NAMALWA (cell line): ENCODE measurements around the gene ZCCHC4.
A peak's percentile ranks its signal among the peaks of the same experiment; 100 is the strongest.

ENCODE experiments used
- DNase-seq: peaks from one replicate; pipeline ENCODE4 v3.0.0-alpha.2; 2015; ENCODE audit warnings: low spot score

ZCCHC4 gene

DNA sequence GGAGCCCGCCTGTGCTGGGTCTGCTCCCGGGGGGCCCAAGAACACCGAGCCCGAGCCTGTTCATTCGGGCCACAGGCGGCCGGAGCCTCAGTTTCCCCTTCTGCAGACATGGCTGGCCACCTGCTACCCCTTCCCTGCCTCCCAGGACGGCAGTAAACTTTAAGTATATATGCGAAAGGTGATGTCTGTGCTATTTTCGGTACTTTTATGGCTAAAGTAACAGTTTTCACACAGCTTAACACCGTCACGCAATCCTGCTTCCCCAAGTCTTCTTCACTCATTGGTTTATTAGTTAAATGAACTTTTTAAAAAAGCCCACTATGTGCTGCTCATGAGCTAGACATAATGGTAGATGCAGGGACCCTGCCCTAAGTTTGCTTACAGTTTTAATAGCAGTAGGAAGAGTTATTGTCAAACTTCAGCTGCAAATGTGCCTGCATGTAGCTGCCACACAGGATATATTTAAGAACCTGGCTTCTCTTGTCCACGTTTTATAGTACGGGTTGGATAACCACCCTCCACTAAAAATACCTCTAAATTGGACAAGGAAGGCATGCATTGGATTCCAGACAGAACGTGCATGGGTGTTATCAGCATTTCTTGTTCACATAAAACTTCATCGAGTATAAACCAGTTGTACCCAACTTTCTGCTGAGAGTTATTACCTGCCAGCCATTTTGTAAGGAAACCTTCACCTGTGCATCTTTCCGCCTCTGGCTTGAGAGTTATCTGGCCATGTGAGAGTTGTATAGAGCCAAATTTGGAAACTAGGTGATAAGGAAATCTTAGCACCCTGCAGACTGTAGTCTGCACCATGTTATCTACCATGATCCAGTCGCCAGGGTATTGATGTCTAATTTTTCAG, 65.2 kb downstream of the ZCCHC4 start:
- DNase-seq, result peak; percentile 53

DNA sequence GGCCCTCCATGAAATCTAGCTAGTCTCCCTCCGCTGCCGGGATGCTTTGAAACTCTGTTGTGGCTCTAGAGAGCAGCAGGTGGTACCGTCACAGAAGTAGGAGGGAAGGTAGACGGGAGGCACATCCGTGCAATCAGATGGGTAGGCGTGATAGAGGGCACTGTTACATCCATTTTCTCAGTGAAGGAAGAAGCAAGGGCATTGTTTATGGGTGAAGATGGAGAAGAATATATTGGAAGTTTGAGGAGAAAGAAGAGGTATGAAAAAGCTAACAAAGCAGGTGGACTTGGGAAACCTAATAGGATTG, 65.8 kb downstream of the ZCCHC4 start:
- no peak for DNase-seq

DNA sequence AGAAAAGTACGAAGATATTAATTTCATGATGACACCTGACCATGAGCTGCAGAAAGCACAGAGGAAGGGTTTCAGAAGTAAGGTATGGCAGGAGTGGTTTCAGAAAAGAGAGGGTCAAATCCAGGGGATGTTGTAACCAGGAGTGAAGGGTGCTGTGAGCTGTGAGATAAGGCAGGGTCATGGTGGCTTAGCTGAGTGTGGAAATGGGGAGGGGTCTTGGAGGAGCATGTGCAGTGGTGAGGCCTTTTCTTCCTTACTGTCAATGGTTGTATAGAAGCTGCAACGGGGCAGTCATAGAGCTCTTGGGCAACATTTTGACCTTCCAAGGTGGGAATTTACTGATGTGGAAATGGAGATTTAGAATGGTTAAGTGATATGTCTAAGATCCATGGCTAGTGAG, 67.0 kb downstream of the ZCCHC4 start:
- no peak for DNase-seq

DNA sequence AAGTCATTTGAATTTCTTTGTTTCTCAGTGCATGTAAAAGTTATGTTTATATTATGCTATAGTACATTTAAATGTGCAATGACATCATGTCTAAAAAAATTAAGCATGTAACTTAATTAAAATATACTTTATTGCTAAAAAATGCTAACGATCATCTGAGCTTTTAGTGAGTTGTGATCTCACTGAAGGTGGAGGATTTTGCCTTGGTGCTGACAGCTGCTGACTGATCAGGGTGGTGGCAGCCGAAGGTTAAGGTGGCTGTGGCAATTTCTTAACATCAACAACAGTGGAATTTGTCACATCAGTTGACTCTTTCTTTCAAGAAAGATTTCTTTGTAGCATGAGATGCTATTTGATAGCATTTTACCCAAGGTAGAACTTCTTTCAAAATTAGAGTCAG, 71.1 kb downstream of the ZCCHC4 start:
- no peak for DNase-seq

DNA sequence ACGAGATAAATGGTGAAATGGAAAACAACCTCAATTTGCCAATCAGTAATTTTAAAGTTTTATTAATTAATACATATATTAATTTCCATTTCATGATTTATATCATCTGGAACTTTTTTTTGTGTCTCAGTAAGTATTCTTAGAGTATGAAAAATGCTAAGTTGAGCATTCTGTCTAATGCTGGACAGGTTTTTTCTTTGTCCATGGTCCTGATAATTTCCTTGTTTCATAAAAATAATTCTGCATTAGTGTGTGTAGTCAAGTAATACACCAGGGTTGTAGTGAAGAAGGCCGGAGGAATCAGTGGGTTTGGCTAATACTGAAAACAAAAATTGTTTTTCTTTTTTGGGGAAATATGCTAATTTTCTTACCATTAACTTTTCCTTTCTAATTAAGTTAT, 74.4 kb downstream of the ZCCHC4 start:
- DNase-seq, result no peak

DNA sequence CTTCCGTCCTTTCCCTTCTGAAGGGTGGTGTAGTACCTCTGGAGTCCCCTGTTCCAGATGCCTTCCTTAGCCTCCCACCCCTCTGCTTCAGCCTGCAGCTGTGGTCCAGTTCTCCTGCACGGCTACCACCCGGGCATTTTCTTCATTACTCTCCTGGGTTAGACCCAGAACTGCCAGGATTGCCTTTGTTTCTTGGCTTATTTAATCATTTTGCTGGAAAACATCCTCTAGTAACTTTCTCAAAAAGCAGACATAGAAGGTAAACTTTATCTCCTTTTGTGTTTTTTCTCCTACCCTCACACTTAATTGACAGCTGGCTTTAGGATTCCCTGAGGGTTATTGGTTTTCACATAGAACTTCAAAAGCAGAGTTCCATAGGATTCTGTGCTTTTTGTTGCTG, 84.7 kb downstream of the ZCCHC4 start:
- no peak for DNase-seq

DNA sequence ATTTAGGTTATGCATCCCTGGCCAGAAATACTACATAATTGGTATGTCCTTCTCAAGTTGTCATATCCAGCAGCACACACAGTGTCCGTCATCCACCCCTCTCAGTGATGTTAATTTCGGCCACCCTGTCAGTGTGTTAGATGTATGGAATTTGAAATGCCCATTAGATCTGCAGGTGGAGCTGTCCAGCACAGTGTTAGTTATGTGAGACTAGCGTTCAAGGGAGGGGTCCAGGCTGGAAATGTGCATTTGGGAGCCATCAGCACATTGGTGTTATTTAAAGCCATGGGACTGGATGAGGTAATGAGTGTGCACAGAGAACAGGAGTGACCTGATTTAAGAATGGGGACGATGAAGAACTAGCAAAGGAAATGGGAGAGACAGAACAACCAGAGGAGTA, 86.9 kb downstream of the ZCCHC4 start:
- DNase-seq, result no peak

DNA sequence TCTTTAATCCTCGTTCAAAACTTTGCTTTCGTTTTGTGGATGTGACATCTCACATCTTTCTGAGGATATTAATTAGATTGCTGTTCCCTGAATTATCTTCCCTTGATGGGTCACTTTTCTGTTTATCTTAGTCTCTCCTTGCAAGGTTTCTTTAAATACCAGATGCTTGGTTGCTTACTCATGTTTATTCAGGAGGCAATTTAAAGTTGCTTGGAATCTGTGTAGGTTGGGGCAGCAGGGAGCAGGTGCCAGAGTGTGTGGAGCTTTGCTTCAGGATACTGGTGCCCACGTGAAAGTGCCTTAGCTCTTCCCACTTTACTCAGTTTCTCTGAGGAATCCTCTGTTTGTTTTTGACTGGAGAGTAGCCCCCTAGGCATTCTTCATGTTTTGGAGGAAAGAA, 88.5 kb downstream of the ZCCHC4 start:
- DNase-seq, result no peak

DNA sequence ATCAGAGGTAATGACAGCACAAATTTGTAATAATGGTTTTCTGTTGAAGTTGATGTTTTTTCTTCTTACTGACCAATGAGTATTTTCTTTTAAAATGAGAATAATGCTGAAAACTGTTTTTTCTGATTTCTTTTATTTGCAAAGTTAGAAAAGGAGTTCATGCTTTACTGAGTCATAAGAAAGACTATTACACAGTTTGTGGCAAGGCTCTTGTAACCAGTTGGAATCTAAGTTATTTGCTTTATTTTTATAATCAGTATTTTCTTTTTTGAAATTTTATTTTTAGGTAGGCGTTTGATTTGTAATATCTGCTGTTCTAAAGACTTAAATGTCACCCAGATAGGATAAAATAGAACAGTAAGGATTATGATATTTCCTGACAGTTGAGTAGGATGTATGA, 89.9 kb downstream of the ZCCHC4 start:
- DNase-seq, result no peak

DNA sequence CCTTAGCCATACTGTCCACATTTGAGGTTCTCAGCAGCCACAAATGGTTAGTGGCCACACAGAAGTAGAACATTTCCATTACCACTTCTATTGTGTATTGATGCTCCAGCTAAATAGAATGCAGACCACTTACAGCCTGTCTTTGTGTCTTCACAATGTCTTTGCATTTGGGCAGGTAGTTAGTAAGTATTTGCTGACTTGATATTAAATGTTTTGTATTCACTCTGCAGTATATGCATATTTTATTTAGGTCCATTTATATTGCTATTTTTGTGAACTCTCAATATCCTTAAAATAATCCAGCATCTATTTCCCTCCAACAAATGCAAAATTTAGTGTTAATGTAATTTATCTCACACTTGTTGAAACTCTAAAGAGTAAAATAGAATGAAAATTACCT, 91.1 kb downstream of the ZCCHC4 start:
- DNase-seq, result no peak

DNA sequence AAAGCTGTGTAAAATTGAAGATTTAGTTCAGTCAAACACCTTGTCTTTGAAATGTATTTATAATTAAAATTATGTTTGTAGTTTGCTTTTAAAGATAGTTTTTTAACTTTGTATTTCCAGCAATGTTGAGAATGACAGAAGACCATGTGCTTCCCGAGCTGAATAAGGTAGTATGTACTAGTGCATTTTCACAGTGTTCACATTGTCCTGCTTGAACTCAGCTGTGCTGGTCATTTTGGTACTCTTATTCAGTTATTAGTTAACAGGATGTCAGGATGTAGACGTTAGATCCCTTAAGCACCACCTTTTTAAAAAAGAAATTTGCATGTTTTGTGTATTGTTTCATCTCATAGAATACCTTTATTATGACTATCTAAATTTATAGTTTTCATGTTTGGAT, 92.9 kb downstream of the ZCCHC4 start:
- no peak for DNase-seq

DNA sequence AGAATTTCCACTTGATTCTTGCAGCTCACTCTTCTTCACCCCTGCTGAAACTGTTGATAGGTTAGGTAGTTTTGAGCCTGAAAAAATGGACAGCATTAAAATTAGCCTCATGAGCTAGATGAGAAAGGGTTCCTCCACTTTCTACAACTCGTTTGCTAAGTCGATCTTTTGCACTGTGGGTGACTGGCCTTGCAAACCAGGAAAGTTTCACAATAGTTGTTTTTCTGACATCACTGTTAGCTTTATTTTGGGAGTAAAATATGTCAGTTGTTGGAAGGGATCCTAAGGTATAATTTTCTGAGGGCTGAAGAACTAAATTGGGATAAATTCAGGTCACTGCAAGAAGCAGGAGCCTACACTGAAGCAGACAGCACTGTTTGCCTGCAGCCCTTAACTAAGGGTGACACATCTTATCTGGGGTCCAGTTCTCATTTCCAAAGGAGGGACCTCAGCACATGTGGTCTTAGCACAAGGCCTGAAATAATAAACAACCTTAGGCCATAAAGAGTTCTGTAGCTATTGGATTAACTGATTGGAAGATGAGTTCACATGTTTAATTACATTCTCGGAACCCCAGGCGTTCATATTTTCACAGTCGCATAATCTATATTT, 93.6 kb downstream of the ZCCHC4 start:
- DNase-seq, result no peak

DNA sequence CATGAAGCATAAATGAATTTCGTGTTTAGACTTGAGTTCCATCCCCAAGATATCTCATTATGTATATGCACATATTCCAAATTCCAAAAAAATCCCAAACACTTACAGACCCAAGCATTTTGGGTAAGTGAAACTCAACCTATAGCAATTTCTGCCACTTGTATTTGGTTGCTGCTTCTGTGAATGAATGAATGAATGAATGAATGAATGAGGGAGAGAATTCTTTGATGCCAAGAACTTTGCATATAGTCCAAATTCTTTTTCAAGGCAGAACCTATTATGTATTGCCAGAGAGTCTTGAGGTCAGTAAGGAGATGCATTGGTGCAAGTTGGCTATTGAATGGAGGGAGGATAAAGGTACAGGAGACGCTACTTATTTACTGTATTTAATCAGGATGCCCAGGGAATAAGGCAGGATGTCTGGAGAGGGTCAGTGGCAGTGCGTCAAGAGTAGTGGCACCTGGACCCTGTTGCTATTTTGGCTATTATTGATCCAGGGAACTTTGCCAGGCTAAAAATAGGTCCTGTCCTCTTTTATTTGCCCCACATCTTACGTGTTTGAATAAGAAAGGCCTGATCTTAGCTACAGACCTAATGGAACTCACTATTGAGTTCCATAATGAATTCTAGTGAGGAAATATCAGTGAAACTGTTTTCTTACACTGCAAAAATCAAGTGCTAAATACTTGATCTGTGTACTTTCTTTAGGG, 98.4 kb downstream of the ZCCHC4 start:
- DNase-seq, result no peak

DNA sequence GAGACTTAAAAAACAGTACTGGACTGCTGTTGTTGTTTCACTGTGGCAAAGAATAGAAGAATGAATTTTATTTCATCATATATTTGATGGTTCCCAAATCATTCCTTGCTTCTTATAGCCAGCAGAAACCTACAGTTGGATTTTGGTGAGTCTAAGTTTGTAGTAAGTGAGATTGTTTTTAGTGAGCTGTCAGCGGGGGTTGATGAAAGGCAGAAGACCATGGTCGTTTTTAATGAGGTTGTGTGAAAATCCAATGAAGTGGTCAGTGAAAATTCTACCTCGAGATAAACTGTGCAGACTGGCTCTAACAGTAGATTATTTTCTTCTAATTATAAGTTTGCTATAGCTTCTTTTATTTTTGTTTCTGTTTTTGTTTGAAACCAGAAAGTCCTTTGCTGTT, 100.7 kb downstream of the ZCCHC4 start:
- DNase-seq, result no peak

DNA sequence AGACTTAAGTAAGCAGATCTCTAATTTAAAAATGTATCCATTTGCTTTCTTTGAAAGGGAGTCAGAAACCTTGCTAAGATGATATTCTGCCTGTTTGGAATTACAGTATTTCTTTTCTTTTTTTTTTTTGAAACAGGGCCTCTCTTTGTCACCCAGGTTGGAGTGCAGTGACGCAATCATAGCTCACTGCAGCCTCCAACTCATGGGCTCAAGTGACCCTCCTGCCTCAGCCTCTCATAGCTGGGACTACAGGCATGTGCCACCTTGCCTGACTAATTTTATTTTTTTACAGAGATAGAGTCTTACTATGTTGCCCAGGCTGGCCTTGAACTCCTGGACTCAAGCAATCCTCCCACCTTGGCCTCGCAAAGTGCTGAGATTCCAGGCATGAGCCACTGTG, 104.4 kb downstream of the ZCCHC4 start:
- DNase-seq, result no peak
